Measurements from ENCODE around the gene CFAP92.

GRCh38 chr3:128992926-128993460, 883 bp downstream of the CFAP92 start:
- TF ChIP-seq POLR2AphosphoS5 (IDR thresholded peaks at IDR 0.05; ENCODE audit: low read depth, low read length) (no peak), REST (IDR thresholded peaks at IDR 0.05; ENCODE audit: insufficient read depth in 1 of 2, low read depth in 2 of 2, low read length in 2 of 2) (no peak), SIN3A (IDR thresholded peaks at IDR 0.05; ENCODE audit: borderline replicate concordance, insufficient read depth, low read length) (no peak), TAF1 (IDR thresholded peaks at IDR 0.05; ENCODE audit: borderline replicate concordance, insufficient read depth, low read length) (no peak), FOXP2 (optimal IDR thresholded peaks at IDR 0.05; ENCODE audit: borderline replicate concordance, extremely low read depth, extremely low read length, insufficient read depth) (no peak)

Data from PFSK-1 (cell line).